Mammary epithelial cell (primary cell): ENCODE results near the gene LDLR.

Source experiments
- CTCF ChIP-seq, 2 donors: IDR thresholded peaks in 1 of 2; conservative IDR thresholded peaks in 1 of 2; 2 replicates each; pipeline ENCODE4 v1.5.1; 2011 to 2012; ENCODE audit warnings: inconsistent platforms in 2 of 2, low read length in 2 of 2, mild to moderate bottlenecking in 2 of 2, control low read depth in 1 of 2, low read depth in 1 of 2; ENCODE audit not compliant: insufficient read depth in 1 of 2; ENCODE audit errors: extremely low read depth in 1 of 2
- EZH2 ChIP-seq: IDR thresholded peaks from 2 replicates; pipeline ENCODE4 v1.6.1; 2012; ENCODE audit warnings: low read length, inconsistent platforms, borderline replicate concordance

- TF ChIP-seq CTCF (conservative IDR thresholded peaks at IDR 0.05 in 1 of 2, IDR thresholded peaks at IDR 0.05 in 1 of 2; ENCODE audit: extremely low read depth in 1 of 2, insufficient read depth in 1 of 2, low read depth in 1 of 2, low read length in 2 of 2): no peak
- TF ChIP-seq EZH2: no peak
These were observed 63.2 kb downstream of the LDLR start for GRCh38 chr19:11152318-11153062.
